Measurements from ENCODE around the gene SFMBT1.
"Not testable (repeated sequence)": the region's sequence is repeated elsewhere in the genome, so short reads cannot be mapped to it uniquely, and the experiment has no call there.

The SFMBT1 gene

GRCh38 chr3:53072653-53073552, 27.0 kb upstream of the SFMBT1 start:
- DNase-seq: peak; percentile 86

GRCh38 chr3:53071882-53072431, 26.1 kb upstream of the SFMBT1 start:
- no peak for DNase-seq

GRCh38 chr3:53069422-53070068, 23.7 kb upstream of the SFMBT1 start:
- no peak for DNase-seq

GRCh38 chr3:53068176-53068575, 22.3 kb upstream of the SFMBT1 start:
- DNase-seq: no peak

GRCh38 chr3:53067567-53067966, 21.7 kb upstream of the SFMBT1 start:
- no peak for DNase-seq

GRCh38 chr3:53065841-53066480, 20.1 kb upstream of the SFMBT1 start:
- no peak for DNase-seq

- no peak for DNase-seq
These were observed 17.0 kb upstream of the SFMBT1 start for GRCh38 chr3:53062905-53063304.

- DNase-seq: no peak
These were observed 10.6 kb upstream of the SFMBT1 start for GRCh38 chr3:53056442-53056841.

- DNase-seq: not testable (repeated sequence)
These were observed 8.4 kb upstream of the SFMBT1 start for GRCh38 chr3:53054233-53054632.

- DNase-seq: no peak
These were observed 6.1 kb upstream of the SFMBT1 start for GRCh38 chr3:53051929-53052328.

GRCh38 chr3:53049987-53050386, 4.1 kb upstream of the SFMBT1 start:
- no peak for DNase-seq

GRCh38 chr3:53046171-53047170, 598 bp upstream of the SFMBT1 start:
- peak; percentile 71 for DNase-seq

- peak; percentile 50 for DNase-seq
These were observed 959 bp downstream of the SFMBT1 start for GRCh38 chr3:53044711-53045517.

GRCh38 chr3:53044371-53044710, 1.5 kb downstream of the SFMBT1 start:
- DNase-seq: no peak

GRCh38 chr3:53043738-53044137, 2.1 kb downstream of the SFMBT1 start:
- DNase-seq: no peak

- DNase-seq: no peak
These were observed 3.2 kb downstream of the SFMBT1 start for GRCh38 chr3:53042651-53043050.

- no peak for DNase-seq
These were observed 5.5 kb downstream of the SFMBT1 start for GRCh38 chr3:53040351-53040820.

GRCh38 chr3:53039376-53039752, 6.5 kb downstream of the SFMBT1 start:
- no peak for DNase-seq

GRCh38 chr3:53038679-53039375, 7.0 kb downstream of the SFMBT1 start:
- DNase-seq: no peak

GRCh38 chr3:53035825-53036619, 9.9 kb downstream of the SFMBT1 start:
- no peak for DNase-seq

Measured in activated gamma-delta T cell treated with Interleukin-2 at 50 U/mL for 16 hours (primary cell).